DMS79 treated with DMSO at 0.1 percent for 48 hours (cell line): ENCODE data around the gene SMIM36.
"Not testable (repeated sequence)": the region's sequence is repeated elsewhere in the genome, so short reads cannot be mapped to it uniquely, and the experiment has no call there.

Source experiments
- DNase-seq: peaks from one replicate; lab custom pipeline; 2025; lab: John Stamatoyannopoulos, UW

The SMIM36 gene

DNA sequence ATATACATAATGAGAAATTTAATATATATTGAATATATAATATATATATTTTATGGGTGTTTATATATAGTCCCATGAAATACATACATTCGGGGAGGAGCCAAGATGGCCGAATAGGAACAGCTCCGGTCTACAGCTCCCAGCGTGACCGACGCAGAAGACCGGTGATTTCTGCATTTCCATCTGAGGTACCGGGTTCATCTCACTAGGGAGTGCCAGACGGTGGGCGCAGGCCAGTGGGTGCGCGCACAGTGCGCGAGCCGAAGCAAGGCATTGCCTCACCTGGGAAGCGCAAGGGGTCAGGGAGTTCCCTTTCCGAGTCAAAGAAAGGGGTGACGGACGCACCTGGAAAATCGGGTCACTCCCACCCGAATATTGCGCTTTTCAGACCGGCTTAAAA is 9.6 kb downstream of the SMIM36 start:
- not testable (repeated sequence) for DNase-seq

DNA sequence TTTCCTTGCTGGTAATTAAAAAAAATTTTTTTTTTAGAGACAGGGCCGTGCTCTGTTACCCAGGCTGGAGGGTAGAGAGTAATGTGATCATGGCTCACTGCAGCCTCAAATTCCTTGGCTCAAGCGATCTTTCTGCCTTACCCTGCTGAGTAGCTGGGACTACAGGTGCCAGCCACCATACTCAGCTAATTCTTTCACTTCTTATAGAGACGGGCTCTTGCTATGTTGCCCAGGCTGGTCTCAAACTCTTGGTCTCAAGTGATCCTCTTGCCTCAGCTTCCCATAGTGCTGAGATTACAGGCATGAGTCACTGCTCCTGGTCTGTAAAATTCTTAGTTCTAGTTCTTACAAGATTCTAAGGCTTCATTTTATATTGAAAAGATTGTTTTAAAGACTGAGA is 11.1 kb downstream of the SMIM36 start:
- DNase-seq: no peak

DNA sequence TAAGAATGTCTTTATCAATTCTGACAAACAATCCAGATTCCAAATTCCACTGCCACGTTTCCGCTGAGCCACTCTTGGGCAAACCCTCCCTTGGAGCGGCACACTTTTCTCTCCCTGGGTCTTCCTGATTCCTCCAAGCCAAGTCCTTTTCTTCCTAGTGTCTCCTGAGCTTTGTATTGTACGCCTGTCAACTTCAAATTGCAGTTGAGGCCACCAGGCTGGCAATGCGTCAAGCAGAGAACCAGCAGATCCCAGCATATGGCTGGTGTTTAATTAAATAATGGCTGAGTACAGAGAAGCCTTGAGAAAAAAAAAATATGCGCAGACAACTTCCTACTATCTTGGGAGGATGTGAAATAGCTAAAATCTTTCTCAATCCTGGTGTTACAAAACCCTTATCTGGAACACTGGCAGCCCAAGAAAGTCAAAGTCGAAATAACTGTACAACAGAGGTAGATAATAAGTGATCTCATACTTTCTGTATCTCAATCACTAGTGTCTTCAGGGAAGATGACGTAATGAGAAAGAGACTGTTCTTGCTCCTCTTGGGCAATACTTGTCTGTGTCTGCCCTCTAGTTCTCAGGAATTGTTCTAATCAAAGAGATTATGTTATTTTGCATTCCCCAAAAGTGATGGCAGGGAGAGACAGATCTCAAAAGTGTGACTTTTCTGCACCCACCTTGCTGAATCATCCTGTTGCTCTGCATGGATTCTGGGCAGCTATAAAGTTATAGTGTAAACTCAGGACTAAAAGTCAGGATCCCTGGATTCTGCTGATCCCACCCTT is 15.0 kb downstream of the SMIM36 start:
- no peak for DNase-seq

DNA sequence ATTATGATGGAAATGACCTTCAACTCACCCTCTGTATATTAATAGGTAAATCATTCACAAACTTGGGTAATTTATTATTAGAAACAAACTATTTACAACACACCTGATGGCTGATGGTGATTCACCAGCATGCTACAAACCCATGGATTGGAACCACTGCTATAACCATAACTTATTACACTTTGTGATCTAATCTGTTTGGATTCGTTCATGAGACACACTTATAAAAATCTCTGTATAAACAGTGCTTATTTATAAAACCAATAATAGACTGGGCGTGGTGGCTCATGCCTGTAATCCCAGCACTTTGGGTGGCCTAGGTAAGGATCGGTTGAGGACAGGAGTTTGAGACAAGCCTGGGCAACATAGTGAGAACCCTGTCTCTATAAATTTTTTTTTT is 16.0 kb downstream of the SMIM36 start:
- DNase-seq: no peak

DNA sequence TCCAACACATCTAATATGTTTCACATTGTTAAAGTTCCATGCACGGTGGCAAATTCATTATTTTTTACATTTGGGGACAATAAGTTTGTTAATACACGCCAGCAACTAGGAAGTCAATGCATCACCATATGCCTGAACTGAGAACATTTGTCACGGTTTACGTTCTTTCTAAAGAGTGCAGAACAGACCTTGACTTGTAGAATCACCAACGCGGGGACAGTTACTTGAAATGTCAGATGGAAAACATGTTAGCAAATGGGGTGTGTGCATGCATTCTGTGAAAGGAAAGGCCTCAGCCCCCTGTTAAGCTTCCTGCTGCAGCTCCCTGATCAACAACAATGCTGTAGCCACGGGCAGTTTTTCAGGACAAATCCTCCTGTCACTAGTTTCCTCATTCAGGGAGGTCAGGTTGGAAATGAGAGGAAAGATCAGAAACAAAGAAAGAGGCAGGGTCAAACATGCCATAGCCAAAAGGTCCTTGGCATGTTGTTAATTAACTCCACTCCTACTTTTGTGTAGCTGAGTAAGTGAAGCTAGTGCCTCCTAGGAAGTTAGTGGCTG is 18.4 kb downstream of the SMIM36 start:
- no peak for DNase-seq

DNA sequence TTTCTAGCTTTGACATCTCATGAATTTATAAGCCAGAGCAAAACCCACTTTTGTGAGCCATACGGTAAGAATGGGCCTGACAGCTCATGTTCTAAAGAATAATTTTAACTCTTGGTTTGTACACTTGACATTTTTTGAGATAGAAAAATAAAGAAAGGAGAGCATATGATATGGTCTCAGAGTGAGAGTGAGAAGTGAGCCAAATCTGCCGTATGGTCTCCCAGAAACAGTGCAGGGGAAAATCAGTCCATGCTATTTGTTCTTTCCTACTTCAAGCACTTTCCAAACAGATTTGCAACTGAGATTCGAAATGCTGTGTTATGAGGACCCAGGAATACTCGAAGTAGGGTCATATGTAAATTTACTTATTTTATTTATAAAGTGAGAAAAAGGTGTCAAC is 20.9 kb downstream of the SMIM36 start:
- DNase-seq: no peak

DNA sequence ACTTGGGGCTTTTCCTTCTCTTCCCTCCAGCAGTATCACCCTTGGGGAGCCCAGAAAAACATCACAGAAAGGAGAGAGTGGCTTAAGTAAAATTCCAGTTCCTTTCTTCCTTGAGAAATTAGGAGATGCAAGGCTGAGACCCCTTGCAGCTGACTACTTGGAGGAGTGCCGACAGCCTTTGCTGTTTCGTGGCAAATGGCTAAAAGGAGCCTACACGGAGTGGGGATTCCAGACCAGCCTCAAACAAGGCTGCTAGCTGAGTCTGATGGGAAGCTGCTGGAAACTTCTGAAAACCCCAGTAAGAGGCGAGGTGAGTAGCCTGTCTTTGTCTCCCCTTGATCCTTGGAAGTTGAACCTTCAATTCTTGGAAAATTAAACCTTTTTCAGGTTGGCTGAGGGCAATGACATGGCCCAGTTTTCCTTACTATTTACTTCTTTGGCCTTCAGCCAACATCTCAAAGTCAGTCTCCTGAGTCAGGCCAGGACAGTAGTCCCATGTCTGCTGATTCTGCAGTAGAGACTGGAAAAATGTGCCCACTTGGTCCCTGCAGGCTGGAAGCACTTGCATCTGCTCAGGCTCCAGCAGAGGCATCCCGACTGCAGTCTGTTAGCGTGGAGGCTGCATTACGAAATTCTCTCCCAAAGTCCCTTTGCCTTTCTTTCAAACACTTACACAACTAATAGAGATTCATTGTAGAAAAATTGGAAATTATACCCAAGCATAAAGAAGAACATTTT is 23.4 kb downstream of the SMIM36 start:
- DNase-seq: no peak

DNA sequence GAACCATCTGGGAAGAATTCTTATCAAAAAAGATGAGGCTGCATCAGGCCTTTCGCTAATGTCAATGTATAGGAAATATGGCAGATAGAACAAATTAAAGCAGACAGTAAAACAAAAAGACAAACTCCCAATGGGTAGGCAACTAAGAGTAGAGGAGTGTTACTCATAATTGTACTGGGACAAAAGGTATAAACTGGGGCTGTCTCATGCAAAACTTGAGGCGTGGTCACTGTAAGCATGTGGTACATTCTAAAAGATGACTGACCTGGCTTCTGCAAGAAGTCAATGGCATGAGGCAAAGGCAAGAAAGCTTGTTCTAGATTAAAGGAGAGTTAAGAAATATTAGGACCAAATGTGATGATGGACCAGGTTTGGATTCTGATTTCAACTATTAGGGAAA is 26.7 kb downstream of the SMIM36 start:
- DNase-seq: no peak

DNA sequence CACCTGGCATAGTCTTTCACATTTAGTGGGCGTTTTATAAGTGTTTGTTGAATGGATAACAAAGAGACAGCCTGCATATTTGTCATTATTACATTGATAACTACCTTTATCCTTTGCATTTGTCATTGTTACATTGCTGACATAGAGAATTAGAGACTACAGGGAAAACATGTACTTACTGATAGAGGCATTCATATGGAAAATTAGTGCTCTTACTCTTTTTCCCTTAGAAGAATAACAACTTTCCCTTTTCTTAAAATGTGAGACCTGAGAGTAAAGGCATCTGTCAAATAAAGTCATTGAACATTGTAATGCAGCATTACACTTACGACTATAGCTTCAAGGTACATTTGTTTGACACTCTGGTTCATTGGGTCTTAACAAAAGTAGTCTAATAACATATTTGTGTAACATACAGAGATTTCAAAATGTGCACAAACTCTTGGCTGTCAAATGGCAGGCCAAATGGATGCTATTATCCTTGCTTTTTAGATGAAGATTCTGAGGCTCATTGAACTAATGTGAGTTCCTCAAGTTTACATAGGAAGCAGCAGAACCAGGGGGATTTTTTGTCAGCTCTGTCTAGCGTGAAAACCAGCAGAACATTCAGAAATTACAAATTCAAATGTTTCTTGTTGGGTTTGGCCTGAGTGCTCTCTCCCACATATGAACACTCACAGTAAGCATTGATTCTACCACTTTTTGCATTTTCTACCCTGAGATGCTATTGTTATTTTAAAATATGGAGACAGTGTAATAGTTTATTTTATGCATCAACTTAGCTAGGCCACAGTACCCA is 28.5 kb downstream of the SMIM36 start:
- no peak for DNase-seq

DNA sequence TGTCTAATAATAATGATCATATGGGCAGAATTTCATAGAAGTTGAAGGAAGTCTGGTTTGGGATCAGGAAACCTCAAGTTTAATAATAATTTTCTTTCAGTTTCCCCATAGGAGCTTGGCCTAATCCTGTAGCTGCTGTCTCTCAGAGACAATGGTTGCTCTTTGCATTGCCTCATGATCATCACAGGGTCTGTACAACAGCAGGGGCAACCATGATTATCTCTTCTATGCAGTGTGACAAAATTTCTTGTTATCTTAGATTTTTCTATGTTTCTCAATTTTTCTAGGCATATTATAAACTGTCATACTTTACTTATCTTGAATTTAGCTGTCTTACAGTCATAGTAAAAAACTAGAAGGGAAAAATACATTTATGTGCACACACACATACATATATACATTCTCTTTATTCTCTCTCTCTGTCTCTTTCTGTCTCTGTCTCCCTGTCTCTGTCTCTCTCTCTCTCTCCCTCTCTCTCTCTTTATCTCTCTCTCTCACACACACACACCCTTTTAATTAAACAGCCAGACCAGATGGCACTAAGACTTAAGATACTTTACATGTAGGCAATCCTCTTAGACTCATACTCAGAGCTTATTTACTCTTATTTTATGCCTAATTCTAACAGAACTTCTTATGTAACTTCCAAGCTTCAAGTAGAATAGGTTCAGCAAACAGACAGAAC is 30.5 kb downstream of the SMIM36 start:
- DNase-seq: no peak

DNA sequence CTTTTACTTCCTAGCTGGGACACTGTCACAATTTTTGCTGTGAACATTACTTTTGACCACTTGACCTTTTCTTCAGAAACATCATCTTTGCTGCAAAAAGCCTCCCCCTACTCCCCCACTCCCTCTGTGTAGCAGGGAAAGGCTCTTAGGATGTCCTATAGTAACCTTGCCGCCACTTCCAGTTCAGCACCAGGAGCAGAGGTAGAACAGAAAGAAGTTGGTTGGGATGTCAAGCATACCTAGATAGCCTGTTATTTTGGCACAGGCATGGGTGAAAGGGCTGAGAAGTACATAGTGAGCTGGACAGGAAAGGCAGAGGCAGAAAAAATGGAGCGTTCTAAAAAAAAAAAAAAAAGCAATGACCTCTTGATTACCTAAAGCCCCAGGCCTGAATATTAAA is 31.3 kb downstream of the SMIM36 start:
- DNase-seq: no peak

DNA sequence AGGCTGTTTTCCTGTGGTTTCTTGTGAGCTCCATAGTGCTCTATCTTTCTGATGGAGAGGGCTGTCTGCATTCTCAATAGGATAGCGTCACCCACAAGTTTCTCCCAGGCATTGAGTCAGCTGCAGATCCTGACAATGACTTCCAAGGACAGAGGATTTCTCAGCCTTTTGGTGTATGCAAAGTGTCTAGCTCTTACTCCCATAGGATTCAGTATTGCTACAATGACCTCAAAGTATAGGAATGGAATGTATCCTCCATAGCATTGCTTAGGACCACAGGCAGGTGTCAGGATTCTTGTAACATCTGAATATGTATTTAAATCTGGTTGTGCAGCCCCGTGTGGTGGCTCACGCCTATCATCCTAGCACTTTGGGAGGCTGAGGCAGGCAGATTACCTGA is 32.3 kb downstream of the SMIM36 start:
- no peak for DNase-seq

DNA sequence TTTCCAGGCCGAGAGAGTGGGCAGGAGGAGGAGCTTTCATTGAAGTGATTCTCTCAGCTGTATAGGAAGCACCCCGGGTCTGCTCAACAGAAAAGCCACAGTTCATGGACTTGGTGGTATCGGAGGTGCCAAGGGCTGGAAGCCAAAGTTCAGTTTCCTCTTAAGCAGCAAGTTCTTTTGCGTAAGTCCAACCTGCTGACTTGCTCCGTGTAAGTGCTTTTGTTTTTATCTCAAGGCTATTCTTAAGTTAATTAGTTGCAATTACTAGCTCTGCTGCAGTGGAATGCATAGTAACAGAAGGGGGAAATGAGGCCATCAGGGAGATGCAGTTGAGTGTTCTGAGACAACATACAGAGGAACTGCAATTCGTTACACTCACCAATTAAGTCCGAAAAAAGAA is 44.6 kb downstream of the SMIM36 start:
- DNase-seq: no peak

DNA sequence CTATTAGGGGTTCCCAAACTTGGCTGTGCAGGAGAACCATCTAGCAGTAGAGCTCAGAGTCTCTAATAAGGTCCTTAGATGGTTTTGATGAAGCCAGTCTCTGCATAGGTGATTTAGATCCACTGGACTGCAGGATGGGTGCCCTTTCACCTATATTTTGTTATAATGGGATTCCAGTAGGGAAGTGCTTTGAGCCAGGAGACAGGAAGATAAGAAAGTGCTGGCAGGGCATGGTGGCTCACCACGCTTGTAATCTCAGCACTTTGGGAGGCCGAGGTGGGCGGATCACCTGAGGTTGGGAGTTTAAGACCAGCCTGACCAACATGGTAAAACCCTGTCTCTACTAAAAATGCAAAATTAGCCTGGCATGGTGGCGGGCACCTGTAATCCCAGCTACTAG is 45.5 kb downstream of the SMIM36 start:
- DNase-seq: not testable (repeated sequence)

DNA sequence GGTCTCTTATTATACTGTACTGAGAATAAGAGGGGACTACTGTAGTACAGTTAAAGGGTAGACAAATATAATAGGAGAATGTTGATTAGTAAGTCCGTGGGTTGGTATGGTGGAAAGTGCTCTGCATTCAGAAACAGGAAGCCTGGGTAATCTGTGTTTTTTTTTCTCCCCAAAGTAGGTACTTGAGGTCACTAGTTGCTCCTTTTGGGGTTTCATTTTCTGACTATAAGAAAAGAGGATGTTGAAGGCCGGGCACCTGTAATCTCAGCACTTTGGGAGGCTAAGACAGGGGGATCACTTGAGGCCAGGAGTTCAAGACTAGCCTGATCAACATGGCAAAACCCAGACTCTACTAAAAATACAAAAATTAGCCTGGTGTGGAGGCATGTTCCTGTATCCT is 47.7 kb downstream of the SMIM36 start:
- no peak for DNase-seq

DNA sequence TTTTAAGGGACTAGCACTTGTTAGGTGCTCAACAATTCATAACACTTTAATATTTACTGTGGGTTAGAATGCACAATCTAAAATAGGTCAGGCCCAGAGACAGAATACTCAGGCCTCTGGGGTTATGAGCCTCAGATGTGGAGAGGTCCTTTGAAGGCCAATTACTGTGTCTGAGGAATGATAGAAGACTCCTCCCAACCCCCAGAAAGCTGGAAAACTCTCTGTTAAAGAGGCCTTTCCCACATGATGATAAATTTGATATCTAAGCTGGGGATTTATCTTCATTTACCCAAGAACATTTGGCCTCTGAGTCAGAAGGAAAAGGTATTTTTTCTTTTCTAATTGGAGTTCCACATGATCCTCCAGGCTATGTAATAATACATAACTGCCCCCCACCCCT is 48.5 kb downstream of the SMIM36 start:
- DNase-seq: no peak

DNA sequence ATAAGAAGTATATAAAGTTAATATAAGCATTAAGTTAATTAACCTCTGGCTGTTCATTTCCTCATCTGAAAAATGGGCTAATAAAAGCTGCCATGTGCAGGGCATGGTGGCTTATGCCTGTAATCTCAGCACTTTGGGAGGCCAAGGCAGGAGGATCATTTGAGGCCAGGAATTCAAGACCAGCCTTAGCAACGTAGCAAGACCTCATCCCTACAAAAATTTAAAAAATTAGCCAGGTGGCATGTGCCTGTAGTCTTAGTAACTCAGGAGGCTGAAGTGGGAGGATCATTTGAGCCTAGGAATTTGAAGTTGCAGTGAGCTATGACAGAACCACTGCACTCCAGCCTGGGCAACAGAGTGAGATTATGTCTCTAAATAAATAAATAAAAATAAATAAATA is 49.0 kb downstream of the SMIM36 start:
- DNase-seq: no peak

DNA sequence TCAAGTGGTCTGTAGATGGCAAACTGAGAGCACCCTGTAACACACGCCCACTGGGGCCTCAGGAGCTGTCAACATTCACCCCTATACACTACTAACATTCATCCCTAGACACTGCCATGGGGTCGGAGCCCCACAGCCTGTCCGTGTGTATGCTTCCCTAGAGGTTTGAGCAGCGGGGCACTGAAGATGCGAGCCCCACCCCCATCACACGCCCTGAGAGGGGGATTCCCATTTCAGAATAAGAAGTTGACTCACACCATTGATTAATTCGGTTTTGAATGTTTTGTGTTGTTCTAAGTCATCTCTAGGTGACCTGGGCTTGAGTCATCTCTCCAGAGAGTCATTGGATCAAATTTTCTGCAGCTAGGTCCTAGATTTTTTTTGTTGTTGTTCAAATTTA is 52.3 kb downstream of the SMIM36 start:
- no peak for DNase-seq

DNA sequence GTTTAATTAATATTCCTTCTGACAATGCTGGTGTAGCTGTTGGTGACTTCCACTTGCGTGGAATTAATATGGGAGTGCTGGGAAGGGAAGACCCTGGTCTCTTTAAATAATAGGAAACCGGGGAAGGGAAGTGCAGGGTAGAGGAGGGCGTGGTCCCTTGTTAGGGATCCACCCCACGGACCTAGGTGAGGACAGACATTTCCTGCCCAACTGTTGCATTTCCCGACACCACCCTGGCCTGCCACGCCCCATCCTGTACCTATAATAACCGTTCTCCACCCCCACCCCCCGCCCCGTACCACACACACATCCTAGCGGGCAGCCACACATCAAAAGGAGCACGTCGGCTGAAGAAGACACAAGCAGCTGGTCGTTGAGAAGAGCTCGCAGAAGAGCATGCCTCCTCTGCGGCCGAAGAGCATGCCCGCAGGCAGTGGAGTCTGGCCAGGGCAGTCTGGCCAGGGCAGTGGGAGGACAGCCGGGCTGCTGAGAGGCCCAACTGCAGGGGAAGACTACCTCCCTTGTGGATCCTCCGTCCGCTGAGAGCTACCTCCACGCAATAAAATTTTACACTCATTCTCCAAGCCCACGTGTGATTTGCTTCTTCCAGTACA is 52.9 kb downstream of the SMIM36 start:
- DNase-seq: no peak

DNA sequence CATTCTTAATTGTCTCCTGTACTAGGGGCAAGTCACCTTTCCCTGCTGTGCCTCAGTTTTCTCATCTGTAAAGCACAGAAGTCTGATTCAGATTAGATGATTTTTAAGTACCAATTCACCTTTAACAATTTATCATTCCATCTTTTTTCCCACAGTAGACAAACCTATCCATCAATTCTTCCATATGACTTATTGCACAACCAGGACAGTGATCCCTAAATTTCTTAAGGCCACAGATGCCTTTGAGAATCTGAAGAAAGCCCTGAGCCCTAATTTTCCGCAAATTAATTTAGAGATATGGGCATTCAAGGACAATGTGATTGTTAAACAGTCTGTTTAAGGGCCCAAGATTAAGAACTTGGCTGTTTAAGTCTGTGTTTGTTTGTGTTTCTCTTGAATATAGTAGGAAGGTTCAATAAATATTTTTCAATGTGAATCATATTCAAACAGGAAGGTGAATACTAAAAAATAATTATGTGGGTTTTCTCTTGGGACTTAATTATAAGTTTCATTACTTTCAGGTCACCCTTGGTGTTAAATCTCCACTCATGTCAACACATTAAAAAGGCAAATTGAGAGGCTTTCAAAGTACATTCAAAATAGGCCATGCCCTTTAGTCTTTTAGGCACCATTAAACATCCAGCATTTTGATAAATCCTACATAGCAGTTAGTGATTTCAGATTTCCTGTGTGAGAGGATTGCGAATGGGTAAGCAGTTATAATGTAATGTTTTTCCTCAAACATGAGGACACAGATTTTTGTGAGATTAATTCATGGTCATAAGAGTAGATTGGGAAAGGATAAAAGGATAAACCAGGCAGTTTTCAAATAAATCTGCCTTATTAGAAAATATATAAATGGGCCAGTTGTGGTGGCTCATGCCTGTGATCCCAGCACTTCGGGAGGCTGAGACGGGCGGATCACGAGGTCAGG is 54.7 kb downstream of the SMIM36 start:
- DNase-seq: no peak
